ENCODE data around the gene PTPRT. TPM values are rescaled to one million over a fixed set of nuclear protein-coding genes. Genes with fewer than 3 reads are reported as not detected.

PTPRT gene
- total RNA-seq, 1 experiment from 2014 or later, result 0.13 TPM

- Histone ChIP-seq H2BK5ac (ENCODE audit: insufficient read length, low read length) (no peak overlapping the region), H3K79me1 (ENCODE audit: insufficient read depth, low read depth, low read length, poor library complexity, severe bottlenecking) (no peaks in the 10 kb centered on the region), H3K27me3 (ENCODE audit: insufficient read depth, low read length) (no peaks in the 10 kb centered on the region), H3K27ac (ENCODE audit: insufficient read length, low read depth, low read length) (no peak overlapping the region), H3T11ph (ENCODE audit: low read length) (no peak overlapping the region), H2AFZ (ENCODE audit: low read length) (no peak overlapping the region), H2BK20ac (ENCODE audit: low read depth, low read length, poor library complexity, severe bottlenecking) (no peak overlapping the region), H2AK5ac (ENCODE audit: insufficient read length, low read length) (no peak overlapping the region), H3K14ac (ENCODE audit: insufficient read depth, low read length) (no peak overlapping the region), H3K4me2 (ENCODE audit: insufficient read depth, insufficient read length, low read length) (no peak overlapping the region), H2BK15ac (ENCODE audit: low read depth, low read length) (no peak overlapping the region), H3K9me3 (ENCODE audit: control insufficient read depth, low read depth, low read length) (no peaks in the 10 kb centered on the region), H4K20me1 (ENCODE audit: control insufficient read depth, insufficient read depth, insufficient read length) (no peaks in the 10 kb centered on the region), H3K4ac (ENCODE audit: low read depth, low read length) (no peak overlapping the region), H3K9ac (ENCODE audit: extremely low read depth, insufficient read length, low read length) (no peak overlapping the region), H2BK120ac (ENCODE audit: low read depth, low read length, poor library complexity, severe bottlenecking) (no peak overlapping the region), H3K4me1 (ENCODE audit: insufficient read depth, low read length) (no peaks in the 10 kb centered on the region), H3K23ac (ENCODE audit: insufficient read length, low read depth, low read length) (no peak overlapping the region), H3K79me2 (ENCODE audit: insufficient read depth, low read length) (no peaks in the 10 kb centered on the region), H3K56ac (ENCODE audit: insufficient read length, low read depth, low read length) (no peak overlapping the region), H3K23me2 (ENCODE audit: insufficient read length, low read depth, low read length, poor library complexity, severe bottlenecking) (no peaks in the 10 kb centered on the region), H4K91ac (ENCODE audit: insufficient read length, low read depth, low read length) (no peak overlapping the region), H4K8ac (replicated peaks; ENCODE audit: insufficient read length, low read depth, low read length) (no peak overlapping the region), H2BK12ac (ENCODE audit: insufficient read length, low read depth, low read length) (no peak overlapping the region), H4K5ac (ENCODE audit: insufficient read length, low read depth, low read length) (no peak overlapping the region), H3K18ac (ENCODE audit: insufficient read length, low read depth, low read length) (no peak overlapping the region)
- Mint-ChIP-seq H3K4me1 (no peaks in the 10 kb centered on the region), H3K4me3 (no peak overlapping the region), H3K9me3 (no peaks in the 10 kb centered on the region; a peak in 2 of 5 replicates), H3K36me3 (ENCODE audit: insufficient read depth in 1 of 3, low read depth in 3 of 3) (no peaks in the 10 kb centered on the region), H3K27ac (no peak overlapping the region; a peak in 1 of 7 replicates), H3K27me3 (ENCODE audit: low read depth) (peaks cover 8% of the 10 kb centered on the region)
- no peak for DNase-seq
- no CpG with 5 or more reads among the region's 1 CpG for WGBS (ENCODE audit: extremely low coverage, insufficient read length, low lambda C conversion rate)
- no peak for TF ChIP-seq CTCF (conservative IDR thresholded peaks at IDR 0.05)
Observed at GRCh38 chr20:42895020-42895419, 294.7 kb downstream of the PTPRT start.
